ENCODE results near the gene BFSP2.

The BFSP2 gene

GRCh38 chr3:133424937-133425869, 25.3 kb downstream of the BFSP2 start:
- DNase-seq = no peak

GRCh38 chr3:133425898-133426297, 26.0 kb downstream of the BFSP2 start:
- no peak for DNase-seq

- DNase-seq = no peak
Measured at GRCh38 chr3:133426721-133427120, 26.9 kb downstream of the BFSP2 start.

GRCh38 chr3:133428552-133428951, 28.7 kb downstream of the BFSP2 start:
- no peak for DNase-seq

- DNase-seq = no peak
Measured at GRCh38 chr3:133429063-133429462, 29.2 kb downstream of the BFSP2 start.

GRCh38 chr3:133439563-133439962, 39.7 kb downstream of the BFSP2 start:
- DNase-seq = no peak

GRCh38 chr3:133440652-133441051, 40.8 kb downstream of the BFSP2 start:
- DNase-seq = no peak

GRCh38 chr3:133441867-133442270, 42.0 kb downstream of the BFSP2 start:
- no peak for DNase-seq

GRCh38 chr3:133442518-133442917, 42.7 kb downstream of the BFSP2 start:
- no peak for DNase-seq

- no peak for DNase-seq
Measured at GRCh38 chr3:133443649-133444422, 44.0 kb downstream of the BFSP2 start.

GRCh38 chr3:133444423-133444774, 44.5 kb downstream of the BFSP2 start:
- DNase-seq = no peak

GRCh38 chr3:133445108-133445507, 45.3 kb downstream of the BFSP2 start:
- DNase-seq = no peak

- DNase-seq = no peak
Measured at GRCh38 chr3:133447750-133448477, 48.1 kb downstream of the BFSP2 start.

- DNase-seq = no peak
Measured at GRCh38 chr3:133448478-133449122, 48.7 kb downstream of the BFSP2 start.

GRCh38 chr3:133451309-133451708, 51.5 kb downstream of the BFSP2 start:
- DNase-seq = no peak

GRCh38 chr3:133452641-133453319, 52.9 kb downstream of the BFSP2 start:
- no peak for DNase-seq

GRCh38 chr3:133453383-133453782, 53.5 kb downstream of the BFSP2 start:
- no peak for DNase-seq

GRCh38 chr3:133455281-133455680, 55.4 kb downstream of the BFSP2 start:
- DNase-seq = peak; percentile 55

- DNase-seq = no peak
Measured at GRCh38 chr3:133455960-133456359, 56.1 kb downstream of the BFSP2 start.

- no peak for DNase-seq
Measured at GRCh38 chr3:133457025-133457424, 57.2 kb downstream of the BFSP2 start.

- peak; percentile 11 for DNase-seq
Measured at GRCh38 chr3:133457465-133458067, 57.7 kb downstream of the BFSP2 start.

- DNase-seq = peak; percentile 95
Measured at GRCh38 chr3:133459400-133459799, 59.5 kb downstream of the BFSP2 start.

Data from NCI-H524 treated with DMSO at 0.1 percent for 48 hours (cell line).